IMR-90 (cell line): ENCODE data around the gene SLC66A1. TPM values are rescaled to one million over a fixed set of nuclear protein-coding genes. Genes with fewer than 3 reads are reported as not detected.
A peak's percentile ranks its signal among the peaks of the same experiment; 100 is the strongest.

Experiments
- ATAC-seq: fragments of 200-7000 bp; cut with Tn5 transposase; 2 replicates; pipeline ENCODE4 v1.9.1; 2020; ENCODE audit warnings: low read depth, mild to moderate bottlenecking, moderate library complexity
- BruUV-seq: library from RNA; stranded (reverse); fragments of 400-500 nt; replicated peaks from 2 replicates; lab custom pipeline; 2021; lab: Mats Ljungman, UMichigan
- CTCF ChIA-PET: fragments of 300-600 bp; formaldehyde crosslinking; extraction: SDS; loops from one replicate; lab custom pipeline; 2021; ENCODE audit warnings: antibody characterized with exemption; lab: Yijun Ruan, JAX
- POLR2A ChIA-PET: fragments of 300-600 bp; sonication (Branson Sonifier 250); formaldehyde crosslinking; loops from one replicate; lab custom pipeline; 2022; ENCODE audit warnings: antibody characterized with exemption; ENCODE audit not compliant: unreplicated experiment; lab: Charles Lee
- DNase-seq: peaks from one replicate; pipeline ENCODE4 v3.0.0; 2013
- H2AFZ ChIP-seq: replicated peaks from 2 replicates; pipeline ENCODE3; 2013; ENCODE audit warnings: low read length, mild to moderate bottlenecking; ENCODE audit not compliant: poor library complexity
- H2AK5ac ChIP-seq: 2 replicates; pipeline ENCODE4 v1.6.1; 2013; ENCODE audit warnings: low read depth, low read length, inconsistent platforms
- H2AK9ac ChIP-seq: replicated peaks from 2 replicates; pipeline ENCODE3; 2013; ENCODE audit warnings: mild to moderate bottlenecking, low read depth, low read length, moderate library complexity; ENCODE audit not compliant: poor library complexity
- H2BK120ac ChIP-seq: 2 replicates; pipeline ENCODE4 v1.6.1; 2013; ENCODE audit warnings: low read depth, low read length, inconsistent platforms
- H2BK15ac ChIP-seq: 3 replicates; pipeline ENCODE4 v1.6.1; 2013; ENCODE audit warnings: low read depth, low read length, inconsistent platforms
- H2BK20ac ChIP-seq: 2 replicates; pipeline ENCODE4 v1.6.1; 2013; ENCODE audit warnings: low read depth, mild to moderate bottlenecking, inconsistent platforms, low read length, moderate library complexity
- H2BK5ac ChIP-seq: 2 replicates; pipeline ENCODE4 v1.6.1; 2013; ENCODE audit warnings: mild to moderate bottlenecking, low read depth, low read length, inconsistent platforms; ENCODE audit not compliant: poor library complexity, severe bottlenecking
- H3K14ac ChIP-seq: replicated peaks from 2 replicates; pipeline ENCODE4 v1.6.1; 2013; ENCODE audit warnings: low read depth, low read length, inconsistent platforms
- H3K18ac ChIP-seq: 2 replicates; pipeline ENCODE4 v1.6.1; 2013; ENCODE audit warnings: low read depth, low read length, control low read depth
- H3K23ac ChIP-seq: 2 replicates; pipeline ENCODE4 v1.6.1; 2013; ENCODE audit warnings: low read depth, low read length, inconsistent platforms
- H3K27ac ChIP-seq: 2 replicates; pipeline ENCODE4 v1.5.1; 2013; ENCODE audit warnings: mild to moderate bottlenecking, control low read depth, low read length; ENCODE audit not compliant: insufficient read depth
- H3K27me3 ChIP-seq: 2 replicates; pipeline ENCODE4 v1.6.1; 2013; ENCODE audit warnings: low read length; ENCODE audit not compliant: control insufficient read depth, insufficient read depth
- H3K36me3 ChIP-seq: 2 replicates; pipeline ENCODE4 v1.6.1; 2013; ENCODE audit warnings: low read length, mixed read lengths; ENCODE audit not compliant: control insufficient read depth, insufficient read depth
- H3K4ac ChIP-seq: 2 replicates; pipeline ENCODE4 v1.6.1; 2013; ENCODE audit warnings: low read depth, low read length, inconsistent platforms
- H3K4me1 ChIP-seq: 2 replicates; pipeline ENCODE4 v1.6.1; 2013; ENCODE audit warnings: low read length, mixed read lengths; ENCODE audit not compliant: control insufficient read depth, insufficient read depth
- H3K4me2 ChIP-seq: 2 replicates; pipeline ENCODE4 v1.6.1; 2013; ENCODE audit warnings: low read depth, mild to moderate bottlenecking, control low read depth, low read length, moderate library complexity
- H3K4me3 ChIP-seq: 2 replicates; pipeline ENCODE4 v1.5.1; 2013; ENCODE audit warnings: low read depth, mild to moderate bottlenecking, control low read depth, low read length, moderate library complexity; ENCODE audit not compliant: insufficient read depth
- H3K56ac ChIP-seq: 2 replicates; pipeline ENCODE4 v1.6.1; 2013; ENCODE audit warnings: low read length, inconsistent platforms; ENCODE audit not compliant: insufficient read depth; ENCODE audit errors: extremely low read depth
- H3K79me1 ChIP-seq, 2 experiments: 2 replicates each; pipeline ENCODE4 v1.6.1; 2013; ENCODE audit warnings: low read length in 2 of 2, inconsistent platforms in 1 of 2, low read depth in 1 of 2
- H3K9ac ChIP-seq: 2 replicates; pipeline ENCODE4 v1.6.1; 2013; ENCODE audit warnings: low read depth, low read length, control low read depth
- H3K9me1 ChIP-seq: 2 replicates; pipeline ENCODE4 v1.6.1; 2013; ENCODE audit warnings: low read length, inconsistent platforms; ENCODE audit not compliant: insufficient read depth
- H3K9me3 ChIP-seq: 2 replicates; pipeline ENCODE4 v1.6.1; 2013; ENCODE audit warnings: low read length; ENCODE audit not compliant: control insufficient read depth, insufficient read depth
- H4K20me1 ChIP-seq: 2 replicates; pipeline ENCODE4 v1.6.1; 2013; ENCODE audit warnings: low read length, inconsistent platforms; ENCODE audit not compliant: insufficient read depth
- H4K5ac ChIP-seq: 2 replicates; pipeline ENCODE4 v1.6.1; 2013; ENCODE audit warnings: mild to moderate bottlenecking, low read depth, low read length, control low read depth
- H4K8ac ChIP-seq, 2 experiments: 2 replicates each; pipeline ENCODE4 v1.6.1; 2013; ENCODE audit warnings: low read depth in 2 of 2, low read length in 2 of 2, control low read depth in 1 of 2, inconsistent platforms in 1 of 2
- H4K91ac ChIP-seq: 2 replicates; pipeline ENCODE4 v1.6.1; 2013; ENCODE audit warnings: low read depth, low read length, inconsistent platforms; ENCODE audit not compliant: insufficient read depth
- BHLHE40 ChIP-seq: fragments of 150-350 bp; IDR thresholded peaks from 2 replicates; pipeline ENCODE4 v1.6.1; 2016; ENCODE audit warnings: mild to moderate bottlenecking, low read depth, low read length
- CEBPB ChIP-seq: IDR thresholded peaks from 2 replicates; pipeline ENCODE4 v1.6.1; 2012; ENCODE audit warnings: low read depth, low read length, improper control_type of control experiment
- CHD1 ChIP-seq: IDR thresholded peaks from 2 replicates; pipeline ENCODE4 v1.6.1; 2012; ENCODE audit warnings: low read depth, low read length, improper control_type of control experiment
- CTCF ChIP-seq: conservative IDR thresholded peaks from 2 replicates; pipeline ENCODE4 v1.5.1; 2012; ENCODE audit warnings: mild to moderate bottlenecking, low read depth, low read length, improper control_type of control experiment
- ELK1 ChIP-seq: fragments of 150-350 bp; IDR thresholded peaks from 2 replicates; pipeline ENCODE4 v1.6.1; 2016; ENCODE audit warnings: low read depth, mild to moderate bottlenecking, low read length, moderate library complexity, borderline replicate concordance
- MAFK ChIP-seq: IDR thresholded peaks from 2 replicates; pipeline ENCODE4 v1.6.1; 2012; ENCODE audit warnings: low read depth, low read length, improper control_type of control experiment
- MAZ ChIP-seq: IDR thresholded peaks from 2 replicates; pipeline ENCODE4 v1.6.1; 2012; ENCODE audit warnings: low read depth, mild to moderate bottlenecking, low read length, improper control_type of control experiment, moderate library complexity, borderline replicate concordance
- MXI1 ChIP-seq: IDR thresholded peaks from 2 replicates; pipeline ENCODE4 v1.6.1; 2012; ENCODE audit warnings: low read depth, mild to moderate bottlenecking, low read length, moderate library complexity, borderline replicate concordance
- POLR2A ChIP-seq: IDR thresholded peaks from 2 replicates; pipeline ENCODE4 v1.6.1; 2012; ENCODE audit warnings: mild to moderate bottlenecking, low read depth, low read length
- RFX5 ChIP-seq: IDR thresholded peaks from 2 replicates; pipeline ENCODE4 v1.8.0; 2012; ENCODE audit warnings: low read depth, mild to moderate bottlenecking, low read length, moderate library complexity
- USF2 ChIP-seq: fragments of 150-350 bp; IDR thresholded peaks from 2 replicates; pipeline ENCODE4 v1.6.1; 2017; ENCODE audit warnings: mild to moderate bottlenecking, antibody characterized with exemption, low read length, low read depth
- WGBS, 2 experiments: methylation state at CpG; one replicate each; pipeline versions ENCODE4 v1.1.5 to v1.1.7; 2013; ENCODE audit warnings: missing lambda C conversion rate in 2 of 2; ENCODE audit not compliant: insufficient read length in 1 of 2; ENCODE audit errors: extremely low coverage in 2 of 2; 5-methylcytosine and 5-hydroxymethylcytosine counted together
- dilution Hi-C: fragments of 300-500 bp; cut with HindIII; formaldehyde crosslinking; loops from one replicate; pipeline ENCODE4 v1.14.3; 2018; ENCODE audit warnings: low sequenced_read_pairs; ENCODE audit not compliant: unreplicated experiment
- in situ Hi-C: fragments of 300-500 bp; cut with MboI; formaldehyde crosslinking; loops from 3 replicates; pipeline ENCODE4 v1.14.3; 2019; ENCODE audit warnings: low sequenced_read_pairs, inconsistent platforms, mixed read lengths
- intact Hi-C: fragments of 100-400 bp; cut with micrococcal nuclease; formaldehyde crosslinking; loops from 2 replicates; pipeline ENCODE4 v1.10.0; 2022
- polyA plus RNA-seq, 3 experiments: library from polyadenylated mRNA; depleted of rRNA; stranded (reverse); fragments of >200 nt; gene quantifications; 2 replicates each; pipeline ENCODE4 v1.2.3, GENCODE V29; 2012; ENCODE audit warnings: low replicate concordance in 1 of 3
- total RNA-seq: library from RNA; depleted of rRNA; stranded (reverse); fragments of >200 nt; gene quantifications from 2 replicates; pipeline ENCODE4 v1.2.3, GENCODE V29; 2012

Gene SLC66A1
- total and polyA plus RNA-seq, 2 of the 4 experiments (the other 2 are of a cell fraction), result 6.8 to 18.9 TPM

GRCh38 chr1:19351873-19352272 is 39.7 kb downstream of the SLC66A1 start:
- Histone ChIP-seq H2AK5ac (no peak overlapping the region), H2BK15ac (no peak overlapping the region), H4K5ac (no peak overlapping the region), H3K27me3 (no peaks in the 10 kb centered on the region), H2BK120ac (no peak overlapping the region), H3K79me1 (peaks cover 23 to 67% of the 10 kb centered on the region in 2 experiments), H3K9me3 (no peaks in the 10 kb centered on the region), H3K14ac (no peak overlapping the region), H3K4me2 (no peak overlapping the region), H3K27ac (no peak overlapping the region), H2AFZ (peak overlapping the region; percentile 17), H3K36me3 (peaks cover 82% of the 10 kb centered on the region), H3K23ac (no peak overlapping the region), H2BK5ac (no peak overlapping the region), H3K18ac (no peak overlapping the region), H4K20me1 (peaks cover 39% of the 10 kb centered on the region), H3K4me3 (no peak overlapping the region), H3K56ac (no peak overlapping the region), H2AK9ac (no peak overlapping the region), H3K4ac (no peak overlapping the region), H4K8ac (no peak overlapping the region), H3K4me1 (peaks cover 2% of the 10 kb centered on the region; the same call in 1 of the 2 replicates), H2BK20ac (no peak overlapping the region), H4K91ac (no peak overlapping the region), H3K9me1 (no peaks in the 10 kb centered on the region), H3K9ac (no peak overlapping the region)
- no peak for TF ChIP-seq MAFK
- no peak for TF ChIP-seq POLR2A
- TF ChIP-seq BHLHE40, result no peak
- TF ChIP-seq CEBPB, result no peak
- no peak for TF ChIP-seq USF2
- no peak for TF ChIP-seq CHD1
- TF ChIP-seq MAZ, result no peak
- no peak for TF ChIP-seq CTCF
- TF ChIP-seq RFX5, result no peak
- no peak for TF ChIP-seq ELK1
- no peak for TF ChIP-seq MXI1
- DNase-seq, result no peak
- BruUV-seq, result no TSS peak
- ChIA-PET CTCF (no interaction called here), POLR2A (no interaction called here)
- 69% methylated on average over 4 of the region's 10 CpGs; no CpG with 5 or more reads in 1 of the 2 experiments for whole genome bisulfite sequencing, 2 experiments
- in situ Hi-C loops, result no loop called here
- ATAC-seq, result no peak
- intact Hi-C loops, result no loop called here
- dilution Hi-C loops, result no loop called here
